GM13977 (cell line): ENCODE measurements around the gene ULK4.

ENCODE experiments used
- DNase-seq: peaks from one replicate; pipeline ENCODE4 v3.0.0; 2012; ENCODE audit warnings: low spot score
- CTCF ChIP-seq: IDR thresholded peaks from 2 replicates; pipeline ENCODE4 v1.5.1; 2012; ENCODE audit warnings: mild to moderate bottlenecking, control low read depth; ENCODE audit not compliant: insufficient read depth; ENCODE audit errors: extremely low read depth, missing control alignments
- in situ Hi-C: fragments of 300-500 bp; cut with MboI; formaldehyde crosslinking; loops from one replicate; pipeline ENCODE4 v1.12.0; 2022; ENCODE audit warnings: low sequenced_read_pairs, low pct_unique_long_range_greater_than_20kb, mixed read lengths, inconsistent platforms; ENCODE audit not compliant: unreplicated experiment

Gene ULK4

DNA sequence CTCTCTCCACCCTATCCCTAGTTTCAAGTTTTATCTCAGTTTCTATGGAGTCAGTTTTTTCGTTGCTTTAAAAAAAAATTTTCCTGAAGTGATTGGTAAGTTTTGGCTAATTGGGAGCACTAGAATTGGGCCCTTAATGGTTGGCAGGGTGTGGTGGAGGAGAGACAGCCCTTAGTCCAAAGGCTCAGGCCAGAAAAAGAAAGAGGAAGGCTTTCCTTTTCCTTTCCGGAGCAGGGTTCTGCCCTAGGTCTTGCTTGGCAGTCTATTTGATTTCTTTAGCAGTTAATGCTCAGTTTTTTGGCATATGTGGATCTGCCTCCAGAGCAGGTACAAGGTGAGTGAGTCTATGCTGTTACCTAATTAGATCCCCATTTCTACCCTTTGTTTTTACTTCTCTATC, 739.9 kb downstream of the ULK4 start:
- in situ Hi-C loops: no loop called here
- no peak for DNase-seq
- no peak for TF ChIP-seq CTCF

DNA sequence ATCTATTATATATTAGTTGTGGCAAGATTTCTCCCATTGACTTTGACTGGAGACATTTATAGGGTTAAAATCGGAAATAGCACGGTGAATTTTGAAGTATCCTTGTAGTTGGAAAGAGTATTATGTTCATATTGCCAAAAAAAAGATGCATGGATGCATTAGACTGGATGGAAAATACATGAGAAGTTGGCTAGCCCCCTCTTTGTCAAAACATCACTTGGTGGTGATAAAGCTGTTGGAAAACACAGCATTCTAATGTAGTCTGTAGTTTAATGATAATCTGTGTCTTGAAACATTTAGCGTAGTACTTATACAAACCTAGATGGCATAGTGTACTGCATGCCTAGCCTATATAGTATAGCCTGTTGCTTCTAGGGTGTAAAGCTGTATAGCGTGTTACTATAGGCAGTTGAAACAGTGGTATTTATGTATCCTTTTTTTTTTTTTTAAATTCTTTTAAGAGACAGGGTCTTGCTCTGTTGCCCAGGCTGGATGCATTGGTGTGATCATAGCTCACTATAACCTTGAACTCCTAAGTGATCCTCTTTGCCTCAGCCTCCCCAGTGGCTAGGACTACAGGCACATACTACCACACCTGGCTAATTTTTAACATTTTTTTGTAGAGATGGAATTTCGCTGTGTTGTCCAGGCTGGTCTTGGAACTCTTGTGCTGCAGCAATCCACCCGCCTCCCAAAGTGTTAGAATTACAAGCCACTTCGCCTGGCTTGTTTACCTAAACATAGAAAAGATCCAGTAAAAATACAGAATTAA, 740.8 kb downstream of the ULK4 start:
- TF ChIP-seq CTCF: no peak
- in situ Hi-C loops: no loop called here
- DNase-seq: no peak

GRCh38 chr3:41219424-41219823, 742.5 kb downstream of the ULK4 start:
- in situ Hi-C loops: no loop called here
- TF ChIP-seq CTCF: no peak
- no peak for DNase-seq

DNA sequence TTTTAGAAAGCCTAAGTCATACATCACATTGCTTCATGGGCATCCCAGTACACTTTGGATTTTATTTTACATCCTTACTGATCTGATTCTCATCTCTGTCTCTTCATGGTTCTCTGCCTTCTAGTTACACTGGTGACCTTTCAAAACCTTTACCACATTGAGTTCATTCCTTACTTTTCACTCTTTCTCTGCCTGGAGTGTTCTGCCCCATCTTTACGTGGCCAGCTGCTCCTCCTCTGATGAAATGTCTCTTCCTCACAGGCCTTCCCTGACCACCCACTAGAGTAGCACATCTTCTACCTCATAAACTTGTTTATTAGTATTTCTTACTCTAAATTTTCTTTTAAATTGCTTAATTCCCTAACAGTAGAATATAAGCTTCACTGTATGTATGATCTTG, 744.9 kb downstream of the ULK4 start:
- in situ Hi-C loops: no loop called here
- no peak for DNase-seq
- no peak for TF ChIP-seq CTCF

DNA sequence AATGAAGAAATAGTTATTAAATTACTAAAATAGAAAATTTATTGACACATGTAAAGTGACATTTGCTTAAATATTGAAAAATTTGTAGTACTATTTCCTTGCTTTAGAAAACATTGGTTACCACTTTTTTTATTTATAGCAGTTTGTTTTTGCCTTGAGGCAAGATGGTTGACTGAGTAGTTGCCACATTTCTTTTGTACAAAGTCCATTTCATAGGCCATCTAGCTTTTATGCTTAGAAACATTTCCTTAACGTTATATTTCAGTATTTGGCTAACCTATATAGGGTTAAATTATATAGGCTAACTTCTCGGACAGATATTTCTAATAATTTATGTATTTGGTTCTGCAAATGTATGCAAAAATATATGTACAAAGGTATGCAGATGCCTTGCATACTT, 745.5 kb downstream of the ULK4 start:
- no peak for DNase-seq
- in situ Hi-C loops: no loop called here
- no peak for TF ChIP-seq CTCF

- no peak for TF ChIP-seq CTCF
- DNase-seq: no peak
- in situ Hi-C loops: no loop called here
These were observed 748.3 kb downstream of the ULK4 start for GRCh38 chr3:41213588-41213987.

GRCh38 chr3:41212088-41212487, 749.8 kb downstream of the ULK4 start:
- in situ Hi-C loops: no loop called here
- no peak for DNase-seq

More at GRCh38 chr3:41212088-41212487, 749.8 kb downstream of the ULK4 start:
- no peak for TF ChIP-seq CTCF
